ENCODE results near the gene PLXNA4.

The PLXNA4 gene

DNA sequence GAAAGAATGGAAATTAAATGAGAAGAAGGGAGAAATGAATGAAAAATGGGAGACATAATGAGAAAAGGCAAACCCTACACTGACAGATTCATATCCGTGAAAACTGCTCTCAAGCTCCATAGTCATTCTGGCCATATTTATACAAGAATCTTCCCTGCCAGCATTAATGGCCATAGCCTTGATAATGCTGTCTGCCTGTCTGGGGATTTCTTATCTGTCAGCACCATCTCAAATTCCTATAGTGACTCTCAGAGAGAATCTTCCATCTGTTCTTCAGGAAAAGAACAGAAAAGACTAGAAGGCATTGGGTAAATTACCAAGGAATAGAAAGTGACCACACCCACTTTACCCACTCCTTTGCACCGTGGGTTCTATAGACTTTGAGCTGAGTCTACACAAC lies 295.9 kb downstream of the PLXNA4 start:
- Histone ChIP-seq H3K9ac (ENCODE audit: low read length) (no peak overlapping the region), H3K9me3 (ENCODE audit: insufficient read depth, low read length) (no peaks in the 10 kb centered on the region), H2AFZ (ENCODE audit: low read depth, low read length, severe bottlenecking) (no peak overlapping the region), H3K4me3 (ENCODE audit: insufficient read depth, low read length, poor library complexity, severe bottlenecking) (no peak overlapping the region), H3K36me3 (ENCODE audit: low read length) (no peaks in the 10 kb centered on the region), H3K27me3 (ENCODE audit: low read length) (no peaks in the 10 kb centered on the region), H3K79me2 (ENCODE audit: insufficient read depth, low read length) (no peaks in the 10 kb centered on the region), H3K9me2 (replicated peaks; ENCODE audit: insufficient read depth, low read length) (no peaks in the 10 kb centered on the region), H3K4me2 (ENCODE audit: low read depth, low read length, poor library complexity, severe bottlenecking) (no peak overlapping the region), H3K27ac (ENCODE audit: low read depth, low read length) (no peak overlapping the region), H3F3A (ENCODE audit: insufficient read depth) (no peaks in the 10 kb centered on the region), H4K20me1 (ENCODE audit: low read depth, low read length) (no peaks in the 10 kb centered on the region)
- TF ChIP-seq, protein P1, sequence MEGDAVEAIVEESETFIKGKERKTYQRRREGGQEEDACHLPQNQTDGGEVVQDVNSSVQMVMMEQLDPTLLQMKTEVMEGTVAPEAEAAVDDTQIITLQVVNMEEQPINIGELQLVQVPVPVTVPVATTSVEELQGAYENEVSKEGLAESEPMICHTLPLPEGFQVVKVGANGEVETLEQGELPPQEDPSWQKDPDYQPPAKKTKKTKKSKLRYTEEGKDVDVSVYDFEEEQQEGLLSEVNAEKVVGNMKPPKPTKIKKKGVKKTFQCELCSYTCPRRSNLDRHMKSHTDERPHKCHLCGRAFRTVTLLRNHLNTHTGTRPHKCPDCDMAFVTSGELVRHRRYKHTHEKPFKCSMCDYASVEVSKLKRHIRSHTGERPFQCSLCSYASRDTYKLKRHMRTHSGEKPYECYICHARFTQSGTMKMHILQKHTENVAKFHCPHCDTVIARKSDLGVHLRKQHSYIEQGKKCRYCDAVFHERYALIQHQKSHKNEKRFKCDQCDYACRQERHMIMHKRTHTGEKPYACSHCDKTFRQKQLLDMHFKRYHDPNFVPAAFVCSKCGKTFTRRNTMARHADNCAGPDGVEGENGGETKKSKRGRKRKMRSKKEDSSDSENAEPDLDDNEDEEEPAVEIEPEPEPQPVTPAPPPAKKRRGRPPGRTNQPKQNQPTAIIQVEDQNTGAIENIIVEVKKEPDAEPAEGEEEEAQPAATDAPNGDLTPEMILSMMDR (IDR thresholded peaks at IDR 0.05; ENCODE audit: insufficient read depth, low read length, poor library complexity, severe bottlenecking) = no peak
- TF ChIP-seq EZH2phosphoT487 (conservative IDR thresholded peaks at IDR 0.05; ENCODE audit: low read length) = no peak

DNA sequence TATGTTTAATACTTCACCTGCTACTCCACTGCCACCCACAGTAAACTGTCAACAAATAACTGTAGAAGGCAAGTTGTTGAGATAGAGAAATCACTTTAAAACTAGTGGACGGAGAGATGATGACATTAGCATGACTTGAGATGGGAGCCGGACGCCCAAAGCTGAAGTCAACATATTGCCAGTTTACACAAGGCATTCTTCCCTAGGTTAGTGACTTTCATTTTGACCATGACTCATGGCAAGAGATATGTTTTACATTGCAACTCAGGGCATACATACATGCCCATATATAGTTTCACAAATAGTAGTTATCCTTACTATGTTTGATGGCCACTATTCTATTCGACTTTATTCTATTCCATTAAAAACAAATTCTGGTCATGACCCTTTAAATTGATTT lies 296.6 kb downstream of the PLXNA4 start:
- no peaks in the 10 kb centered on the region for H4K20me1 ChIP-seq (ENCODE audit: low read depth, low read length)
- H3K27me3 ChIP-seq (ENCODE audit: low read length) = no peaks in the 10 kb centered on the region
- H3K9ac ChIP-seq (ENCODE audit: low read length) = no peak overlapping the region
- H3K9me3 ChIP-seq (ENCODE audit: insufficient read depth, low read length) = no peaks in the 10 kb centered on the region
- H3K79me2 ChIP-seq (ENCODE audit: insufficient read depth, low read length) = no peaks in the 10 kb centered on the region
- H3F3A ChIP-seq (ENCODE audit: insufficient read depth) = no peaks in the 10 kb centered on the region
- H3K4me3 ChIP-seq (ENCODE audit: insufficient read depth, low read length, poor library complexity, severe bottlenecking) = no peak overlapping the region
- no peak overlapping the region for H3K27ac ChIP-seq (ENCODE audit: low read depth, low read length)
- no peaks in the 10 kb centered on the region for H3K9me2 ChIP-seq (replicated peaks; ENCODE audit: insufficient read depth, low read length)
- no peaks in the 10 kb centered on the region for H3K36me3 ChIP-seq (ENCODE audit: low read length)
- H2AFZ ChIP-seq (ENCODE audit: low read depth, low read length, severe bottlenecking) = no peak overlapping the region
- TF ChIP-seq, protein P1 (IDR thresholded peaks at IDR 0.05; ENCODE audit: insufficient read depth, low read length, poor library complexity, severe bottlenecking) = no peak
- TF ChIP-seq EZH2phosphoT487 (conservative IDR thresholded peaks at IDR 0.05; ENCODE audit: low read length) = no peak
- H3K4me2 ChIP-seq (ENCODE audit: low read depth, low read length, poor library complexity, severe bottlenecking) = no peak overlapping the region

GRCh38 chr7:132276976-132277725 lies 299.1 kb downstream of the PLXNA4 start:
- no peak overlapping the region for H3K4me2 ChIP-seq (ENCODE audit: low read depth, low read length, poor library complexity, severe bottlenecking)
- H3K36me3 ChIP-seq (ENCODE audit: low read length) = no peaks in the 10 kb centered on the region
- H3K79me2 ChIP-seq (ENCODE audit: insufficient read depth, low read length) = no peaks in the 10 kb centered on the region
- H2AFZ ChIP-seq (ENCODE audit: low read depth, low read length, severe bottlenecking) = no peak overlapping the region
- no peak overlapping the region for H3K9ac ChIP-seq (ENCODE audit: low read length)
- no peaks in the 10 kb centered on the region for H4K20me1 ChIP-seq (ENCODE audit: low read depth, low read length)
- TF ChIP-seq EZH2phosphoT487 (conservative IDR thresholded peaks at IDR 0.05; ENCODE audit: low read length) = no peak
- TF ChIP-seq, protein P1 (IDR thresholded peaks at IDR 0.05; ENCODE audit: insufficient read depth, low read length, poor library complexity, severe bottlenecking) = no peak
- H3K27me3 ChIP-seq (ENCODE audit: low read length) = no peaks in the 10 kb centered on the region
- H3F3A ChIP-seq (ENCODE audit: insufficient read depth) = no peaks in the 10 kb centered on the region
- H3K4me3 ChIP-seq (ENCODE audit: insufficient read depth, low read length, poor library complexity, severe bottlenecking) = no peak overlapping the region
- H3K27ac ChIP-seq (ENCODE audit: low read depth, low read length) = no peak overlapping the region
- H3K9me2 ChIP-seq (replicated peaks; ENCODE audit: insufficient read depth, low read length) = no peaks in the 10 kb centered on the region
- no peaks in the 10 kb centered on the region for H3K9me3 ChIP-seq (ENCODE audit: insufficient read depth, low read length)
